Measurements from ENCODE around the gene GGTLC2.

GRCh38 chr22:22673099-22673498 is 28.7 kb downstream of the GGTLC2 start:
- TF ChIP-seq CTCF (IDR thresholded peaks at IDR 0.05): no peak
- no peak for TF ChIP-seq POLR2A (IDR thresholded peaks at IDR 0.05)

Data from breast epithelium (tissue), 3 donors.